Measurements from ENCODE around the gene CFAP46. TPM values are rescaled to one million over a fixed set of nuclear protein-coding genes. Genes with fewer than 3 reads are reported as not detected.

Gene CFAP46
- total RNA-seq, 4 donors from 2014 or later = 0.29 to 9.0 (median 2.7) TPM

- Histone ChIP-seq H3K9me3 (no peaks in the 10 kb centered on the region), H3K4me1 (no peaks in the 10 kb centered on the region), H3K4me3 (no peak overlapping the region), H3K27me3 (no peaks in the 10 kb centered on the region), H3K36me3 (no peaks in the 10 kb centered on the region), H3K27ac (no peak overlapping the region)
- intact Hi-C loops (cut with DNase I; ENCODE audit: low total_unique reads) = no loop called here
- no peak for TF ChIP-seq CTCF (IDR thresholded peaks at IDR 0.05)
- TF ChIP-seq POLR2A (IDR thresholded peaks at IDR 0.05) = no peak
- peak in 1 of 2 donors; percentile 8 for DNase-seq
Observed at GRCh38 chr10:132886211-132887099, 55.9 kb downstream of the CFAP46 start.

GRCh38 chr10:132885451-132886210, 56.7 kb downstream of the CFAP46 start:
- H3K9me3 ChIP-seq = no peaks in the 10 kb centered on the region
- no peak overlapping the region for H3K27ac ChIP-seq
- no peak for TF ChIP-seq CTCF (IDR thresholded peaks at IDR 0.05)
- no peak for TF ChIP-seq POLR2A (IDR thresholded peaks at IDR 0.05)
- peak in 1 of 2 donors; percentile 5 for DNase-seq
- H3K36me3 ChIP-seq = no peaks in the 10 kb centered on the region
- H3K4me3 ChIP-seq = no peak overlapping the region
- H3K27me3 ChIP-seq = no peaks in the 10 kb centered on the region
- no peaks in the 10 kb centered on the region for H3K4me1 ChIP-seq
- intact Hi-C loops (cut with DNase I; ENCODE audit: low total_unique reads) = no loop called here

GRCh38 chr10:132884691-132885271, 57.6 kb downstream of the CFAP46 start:
- Histone ChIP-seq H3K27ac (no peak overlapping the region), H3K9me3 (no peaks in the 10 kb centered on the region), H3K27me3 (no peaks in the 10 kb centered on the region), H3K36me3 (no peaks in the 10 kb centered on the region), H3K4me1 (no peaks in the 10 kb centered on the region), H3K4me3 (no peak overlapping the region)
- no peak for TF ChIP-seq CTCF (IDR thresholded peaks at IDR 0.05)
- DNase-seq = peak in 1 of 2 donors; percentile 3
- intact Hi-C loops (cut with DNase I; ENCODE audit: low total_unique reads) = no loop called here

GRCh38 chr10:132884041-132884440, 58.3 kb downstream of the CFAP46 start:
- Histone ChIP-seq H3K4me1 (peaks cover 0 to 4% of the 10 kb centered on the region in 2 donors), H3K36me3 (no peaks in the 10 kb centered on the region), H3K27ac (no peak overlapping the region), H3K4me3 (no peak overlapping the region), H3K27me3 (no peaks in the 10 kb centered on the region), H3K9me3 (no peaks in the 10 kb centered on the region)
- intact Hi-C loops (cut with DNase I; ENCODE audit: low total_unique reads) = no loop called here
- no peak for DNase-seq
- TF ChIP-seq CTCF (IDR thresholded peaks at IDR 0.05) (no peak), POLR2A (IDR thresholded peaks at IDR 0.05) (no peak)

Data from uterus (tissue), 4 donors.